Activated naive CD8-positive, alpha-beta T cell treated with anti-CD3 and anti-CD28 coated beads for 36 hours (primary cell): ENCODE data around the gene MYH6. TPM values are rescaled to one million over a fixed set of nuclear protein-coding genes. Genes with fewer than 3 reads are reported as not detected.

ENCODE experiments used
- DNase-seq: peaks from one replicate; pipeline ENCODE4 v3.0.0; 2021
- H3K27ac Mint-ChIP-seq: one replicate; pipeline ENCODE4 v1.8.0; 2022; ENCODE audit warnings: mild to moderate bottlenecking, moderate library complexity, mixed read lengths
- H3K27me3 Mint-ChIP-seq: one replicate; pipeline ENCODE4 v1.8.0; 2022; ENCODE audit warnings: mild to moderate bottlenecking, mixed read lengths
- H3K36me3 Mint-ChIP-seq: one replicate; pipeline ENCODE4 v1.8.0; 2021; ENCODE audit warnings: mild to moderate bottlenecking, mixed read lengths
- H3K4me1 Mint-ChIP-seq: one replicate; pipeline ENCODE4 v1.8.0; 2021; ENCODE audit warnings: mixed read lengths
- H3K4me3 Mint-ChIP-seq: one replicate; pipeline ENCODE4 v1.8.0; 2022; ENCODE audit warnings: mild to moderate bottlenecking, moderate library complexity, mixed read lengths
- H3K9me3 Mint-ChIP-seq: one replicate; pipeline ENCODE4 v1.8.0; 2022; ENCODE audit warnings: mixed read lengths
- total RNA-seq, 2 experiments: library from RNA; stranded (reverse); gene quantifications; one replicate each; pipeline ENCODE4 v1.2.3, GENCODE V29; 2021

MYH6 gene
- total RNA-seq, 2 experiments from 2014 or later, result not detected

DNA sequence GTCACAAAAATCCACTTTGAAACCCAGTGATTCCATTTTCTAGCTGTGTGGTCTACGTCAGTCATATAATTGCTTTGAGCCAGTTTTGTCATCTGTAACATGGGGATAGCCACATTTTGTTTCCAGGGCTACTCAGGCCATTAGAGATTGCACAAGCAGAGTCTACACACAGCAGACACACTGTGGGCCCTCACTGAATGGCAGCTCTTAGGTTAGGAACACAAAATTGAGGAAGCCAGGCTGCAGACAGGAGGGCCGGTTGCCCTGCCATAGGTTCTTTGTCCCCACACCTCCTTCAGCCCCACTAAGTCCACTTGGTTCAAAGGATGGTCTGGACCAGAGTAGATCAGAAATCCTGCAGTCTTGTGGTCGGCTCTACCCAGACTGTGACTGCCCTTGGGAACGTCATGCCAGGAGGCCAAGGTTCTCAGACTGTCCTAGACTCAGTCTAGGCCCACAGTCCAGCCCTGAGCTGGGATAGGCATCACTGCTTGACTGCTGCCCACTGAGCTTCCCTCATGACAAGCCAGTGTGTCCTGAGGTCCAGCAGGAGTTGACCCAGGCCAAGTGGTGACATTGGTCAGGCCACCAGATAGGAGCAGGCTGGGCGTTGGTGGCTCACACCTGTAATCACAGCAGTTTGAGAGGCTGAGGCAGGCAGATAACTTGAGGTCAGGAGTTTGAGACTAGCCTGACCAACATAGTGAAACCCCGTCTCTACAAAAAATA is 31.2 kb upstream of the MYH6 start:
- Mint-ChIP-seq H3K36me3 (no peaks in the 10 kb centered on the region), H3K4me1 (no peaks in the 10 kb centered on the region), H3K9me3 (no peaks in the 10 kb centered on the region), H3K4me3 (no peak overlapping the region), H3K27ac (no peak overlapping the region), H3K27me3 (peaks cover 5% of the 10 kb centered on the region)
- no peak for DNase-seq

DNA sequence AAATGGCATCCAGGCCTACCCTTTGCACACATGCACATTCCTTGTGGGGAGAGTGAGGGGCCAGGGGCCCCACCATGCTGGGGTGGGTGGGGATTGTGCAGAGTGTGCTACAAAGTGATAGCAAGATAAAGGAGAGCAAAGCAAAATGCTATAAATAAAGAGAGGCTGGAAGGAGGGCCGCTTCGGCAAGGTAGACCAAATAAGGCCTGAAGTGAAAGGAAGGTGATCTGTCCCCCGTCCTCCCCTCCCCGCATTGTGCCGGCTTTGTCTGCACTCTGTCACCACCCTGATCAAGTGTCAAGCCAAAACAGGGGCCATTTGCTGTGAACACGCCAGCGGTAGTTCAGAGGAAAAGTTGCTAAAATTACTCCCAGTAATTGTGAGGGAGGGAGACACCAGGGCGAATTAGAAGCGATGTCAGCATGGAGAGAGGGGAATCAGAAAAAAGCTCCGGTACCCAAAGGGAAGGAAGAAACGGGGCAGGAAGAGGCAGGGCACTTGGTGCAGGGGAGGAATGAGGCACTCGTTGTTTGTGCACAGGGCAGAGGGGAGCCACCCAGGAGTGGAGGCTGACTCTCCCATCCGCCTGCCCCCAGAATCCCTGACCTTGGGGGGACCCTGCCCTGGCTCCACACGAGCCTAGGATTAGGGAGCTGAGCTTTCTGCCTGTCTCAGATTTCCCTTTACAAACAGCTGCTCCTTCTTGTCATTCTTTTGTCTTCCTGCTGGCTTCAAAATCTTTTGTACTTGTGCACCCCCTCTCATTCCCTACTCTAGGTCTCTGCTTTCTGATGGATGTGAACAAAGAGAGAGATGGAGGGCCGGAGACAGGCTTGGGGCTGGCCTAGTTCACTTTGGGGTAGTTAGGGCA is 30.3 kb upstream of the MYH6 start:
- no peak for DNase-seq
- no peaks in the 10 kb centered on the region for H3K36me3 Mint-ChIP-seq
- peaks cover 5% of the 10 kb centered on the region for H3K27me3 Mint-ChIP-seq
- H3K27ac Mint-ChIP-seq, result peak overlapping the region; percentile 39
- no peaks in the 10 kb centered on the region for H3K4me1 Mint-ChIP-seq
- H3K4me3 Mint-ChIP-seq, result no peak overlapping the region
- H3K9me3 Mint-ChIP-seq, result no peaks in the 10 kb centered on the region

GRCh38 chr14:23437133-23438100 is 29.3 kb upstream of the MYH6 start:
- Mint-ChIP-seq H3K4me3 (no peak overlapping the region), H3K27ac (no peak overlapping the region), H3K9me3 (no peaks in the 10 kb centered on the region), H3K36me3 (no peaks in the 10 kb centered on the region), H3K27me3 (no peaks in the 10 kb centered on the region), H3K4me1 (no peaks in the 10 kb centered on the region)
- no peak for DNase-seq

DNA sequence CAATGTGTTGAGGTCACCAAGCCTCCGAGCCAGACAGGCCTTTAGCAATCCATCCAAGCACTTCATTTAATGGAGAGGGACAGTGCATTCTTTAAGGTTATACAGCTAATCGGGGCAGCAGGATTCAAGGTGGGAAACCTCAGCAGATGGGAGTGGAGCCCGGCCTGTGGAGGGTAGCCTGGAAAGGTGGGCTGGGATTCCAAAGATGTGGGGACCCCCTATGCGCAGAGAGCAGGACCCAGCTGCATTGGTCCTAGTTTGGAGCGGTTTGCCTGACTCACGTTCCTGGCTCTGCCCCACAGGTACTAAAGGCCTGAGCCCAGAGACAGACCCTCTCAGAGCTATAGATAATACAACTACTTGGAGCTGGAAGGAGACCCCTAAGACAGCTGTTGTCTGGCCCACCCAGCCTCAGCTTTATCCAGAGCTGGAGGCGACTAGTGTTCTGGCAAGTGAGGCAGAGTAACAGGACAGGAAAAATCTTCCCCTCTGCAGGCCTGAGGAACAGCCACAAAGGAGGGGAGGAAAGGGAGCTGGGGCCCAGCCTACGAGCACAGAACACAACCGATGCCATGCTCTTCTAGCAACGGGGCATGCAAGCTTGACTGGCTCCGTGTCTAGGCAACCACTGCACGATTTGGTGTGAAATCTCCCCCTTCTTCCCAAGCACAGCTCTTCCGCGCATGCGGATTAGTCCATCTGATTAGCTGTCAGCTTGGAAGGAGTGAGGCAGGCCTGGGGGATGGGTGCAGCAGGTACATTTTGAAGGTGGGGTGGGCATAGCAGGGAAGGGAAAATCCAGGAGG is 28.5 kb upstream of the MYH6 start:
- Mint-ChIP-seq H3K27ac (no peak overlapping the region), H3K9me3 (no peaks in the 10 kb centered on the region), H3K27me3 (no peaks in the 10 kb centered on the region), H3K36me3 (no peaks in the 10 kb centered on the region), H3K4me1 (no peaks in the 10 kb centered on the region), H3K4me3 (no peak overlapping the region)
- no peak for DNase-seq

GRCh38 chr14:23435543-23436326 is 27.7 kb upstream of the MYH6 start, which contains the start of gene MYH7:
MYH7 (minus strand) TSS chr14:23435660; CDS start chr14:23433732, 1,928 bp downstream.
- Mint-ChIP-seq H3K4me3 (no peak within 1 kb of the TSS), H3K27ac (no peak within 1 kb of the TSS), H3K4me1 (no peaks in the 10 kb centered on the region), H3K27me3 (no peaks in the 10 kb centered on the region), H3K36me3 (no peaks in the 10 kb centered on the region), H3K9me3 (no peaks in the 10 kb centered on the region)
- DNase-seq, result no peak

- Mint-ChIP-seq H3K27me3 (no peaks in the 10 kb centered on the region), H3K36me3 (no peaks in the 10 kb centered on the region), H3K4me1 (no peaks in the 10 kb centered on the region), H3K4me3 (no peak overlapping the region), H3K9me3 (no peaks in the 10 kb centered on the region), H3K27ac (no peak overlapping the region)
- DNase-seq, result no peak
Measured at GRCh38 chr14:23434488-23435222, 26.6 kb upstream of the MYH6 start.

DNA sequence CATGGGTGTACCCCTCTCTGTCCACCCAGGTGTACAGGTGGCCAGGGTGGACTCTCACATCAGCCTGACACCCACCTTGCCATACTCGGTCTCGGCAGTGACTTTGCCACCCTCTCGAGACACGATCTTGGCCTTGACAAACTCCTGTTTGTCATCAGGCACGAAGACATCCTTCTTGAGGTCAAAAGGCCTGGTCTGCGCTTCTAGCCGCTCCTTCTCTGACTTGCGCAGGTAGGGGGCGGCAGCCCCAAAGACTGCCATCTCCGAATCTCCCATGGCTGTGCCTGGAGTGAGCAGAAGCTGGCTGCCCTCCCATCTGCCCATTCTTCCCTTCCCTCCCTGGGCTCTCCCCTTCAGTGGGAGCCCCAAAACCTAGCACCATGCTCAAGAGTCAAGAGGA is 25.4 kb upstream of the MYH6 start:
- Mint-ChIP-seq H3K27ac (no peak overlapping the region), H3K36me3 (no peaks in the 10 kb centered on the region)
- no peak for DNase-seq

GRCh38 chr14:23432946-23433345 is 24.9 kb upstream of the MYH6 start:
- no peak for DNase-seq
- H3K9me3 Mint-ChIP-seq, result no peaks in the 10 kb centered on the region
- H3K4me1 Mint-ChIP-seq, result no peaks in the 10 kb centered on the region
- no peak overlapping the region for H3K27ac Mint-ChIP-seq
- H3K27me3 Mint-ChIP-seq, result no peaks in the 10 kb centered on the region
- no peaks in the 10 kb centered on the region for H3K36me3 Mint-ChIP-seq
- no peak overlapping the region for H3K4me3 Mint-ChIP-seq

More for the DNA sequence above, 25.4 kb upstream of the MYH6 start:
- no peaks in the 10 kb centered on the region for H3K27me3 Mint-ChIP-seq
- no peaks in the 10 kb centered on the region for H3K4me1 Mint-ChIP-seq
- H3K4me3 Mint-ChIP-seq, result no peak overlapping the region
- H3K9me3 Mint-ChIP-seq, result no peaks in the 10 kb centered on the region

DNA sequence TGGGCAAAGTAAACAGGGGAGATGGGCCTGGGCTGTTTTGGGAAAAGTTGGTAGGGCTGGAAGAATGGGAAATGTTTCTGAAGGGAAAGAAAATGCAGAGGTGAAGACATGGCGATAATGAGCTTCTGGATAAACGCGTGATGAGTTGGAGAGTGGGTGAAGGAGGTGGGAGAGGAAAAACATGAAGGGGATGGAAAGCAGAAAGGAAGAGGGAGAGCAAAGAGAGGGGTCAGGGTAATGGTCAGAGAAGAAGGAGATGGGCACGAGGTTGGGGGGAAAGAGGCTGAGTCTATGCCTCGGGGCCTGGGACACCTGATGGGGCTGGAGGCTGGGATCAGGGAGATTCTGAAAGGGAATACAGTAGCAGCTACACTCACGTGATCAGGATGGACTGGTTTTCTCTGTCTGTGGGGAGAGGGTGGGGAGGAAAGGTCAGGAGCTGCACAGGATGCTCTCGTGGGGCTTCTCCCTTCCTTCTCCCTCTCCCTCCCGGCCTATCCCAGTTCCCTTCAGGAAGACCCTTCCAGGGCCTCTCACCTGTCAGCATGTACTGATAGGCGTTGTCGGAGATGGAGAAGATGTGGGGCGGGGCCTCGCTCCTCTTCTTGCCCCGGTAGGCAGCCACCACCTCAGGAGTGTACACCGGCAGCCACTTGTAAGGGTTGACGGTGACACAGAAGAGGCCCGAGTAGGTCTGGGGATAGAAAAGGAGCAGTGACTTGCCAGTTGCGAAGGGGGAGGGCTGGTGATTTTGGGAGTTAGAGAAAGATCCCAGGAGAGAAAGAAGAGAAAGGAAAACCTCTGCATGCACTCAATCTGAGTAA is 24.2 kb upstream of the MYH6 start:
- no peak overlapping the region for H3K27ac Mint-ChIP-seq
- H3K4me3 Mint-ChIP-seq, result no peak overlapping the region
- no peaks in the 10 kb centered on the region for H3K27me3 Mint-ChIP-seq
- H3K36me3 Mint-ChIP-seq, result no peaks in the 10 kb centered on the region
- no peaks in the 10 kb centered on the region for H3K9me3 Mint-ChIP-seq
- no peak for DNase-seq
- no peaks in the 10 kb centered on the region for H3K4me1 Mint-ChIP-seq

DNA sequence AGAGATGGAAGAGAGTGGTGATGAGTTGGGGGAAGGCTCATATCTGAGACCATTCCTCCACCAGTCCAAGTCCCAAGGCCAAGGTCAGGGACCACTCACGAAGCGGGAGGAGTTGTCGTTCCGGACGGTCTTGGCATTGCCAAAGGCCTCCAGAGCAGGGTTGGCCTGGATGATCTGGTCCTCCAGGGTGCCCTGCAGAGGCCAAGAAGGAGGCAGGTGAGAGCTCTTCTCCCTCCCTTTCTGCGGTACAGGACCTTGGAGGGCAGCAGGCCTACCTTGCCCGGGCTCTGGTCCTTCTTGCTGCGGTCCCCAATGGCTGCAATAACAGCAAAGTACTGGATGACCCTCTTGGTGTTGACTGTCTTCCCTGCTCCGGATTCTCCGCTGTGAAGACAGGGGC is 23.4 kb upstream of the MYH6 start:
- Mint-ChIP-seq H3K27ac (no peak overlapping the region), H3K9me3 (no peaks in the 10 kb centered on the region), H3K36me3 (no peaks in the 10 kb centered on the region), H3K4me1 (no peaks in the 10 kb centered on the region), H3K27me3 (no peaks in the 10 kb centered on the region), H3K4me3 (no peak overlapping the region)
- no peak for DNase-seq

DNA sequence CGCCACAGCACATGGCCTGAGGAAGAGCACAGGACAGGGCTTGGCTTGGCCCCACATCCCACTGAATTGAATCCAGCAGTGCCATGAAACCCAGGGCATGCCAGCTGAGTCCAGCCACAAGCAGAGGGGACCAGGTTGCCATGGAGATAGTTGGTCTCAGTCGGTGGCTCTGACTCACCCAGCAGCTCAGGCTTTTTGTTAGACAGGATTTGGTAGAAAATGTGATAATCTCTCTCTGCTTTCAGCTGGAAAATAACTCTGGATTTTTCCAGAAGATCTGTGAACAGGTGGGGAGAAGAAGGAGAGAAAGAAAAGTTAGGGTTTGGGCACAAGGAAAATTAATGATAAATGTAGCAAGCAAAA is 22.6 kb upstream of the MYH6 start:
- Mint-ChIP-seq H3K36me3 (no peaks in the 10 kb centered on the region), H3K27ac (no peak overlapping the region), H3K27me3 (no peaks in the 10 kb centered on the region), H3K4me3 (no peak overlapping the region), H3K4me1 (no peaks in the 10 kb centered on the region), H3K9me3 (no peaks in the 10 kb centered on the region)
- DNase-seq, result no peak

GRCh38 chr14:23430016-23430722 is 22.1 kb upstream of the MYH6 start:
- no peaks in the 10 kb centered on the region for H3K9me3 Mint-ChIP-seq
- H3K27me3 Mint-ChIP-seq, result no peaks in the 10 kb centered on the region
- DNase-seq, result no peak
- H3K4me1 Mint-ChIP-seq, result no peaks in the 10 kb centered on the region
- H3K4me3 Mint-ChIP-seq, result no peak overlapping the region
- H3K36me3 Mint-ChIP-seq, result no peaks in the 10 kb centered on the region
- H3K27ac Mint-ChIP-seq, result no peak overlapping the region
